MM.1S (cell line): ENCODE results near the gene SLC44A1.

Experiments
- CTCF ChIP-seq: fragments of 300-600 bp; sonication (generic); IDR thresholded peaks from 2 replicates; pipeline ENCODE4 v1.5.1; 2016; ENCODE audit warnings: antibody characterized with exemption, low read length, mixed read lengths
- EZH2 ChIP-seq: fragments of 300-600 bp; sonication (generic); optimal IDR thresholded peaks from 2 replicates; pipeline ENCODE3; 2017; ENCODE audit warnings: low read depth, mild to moderate bottlenecking, antibody characterized with exemption, low read length, mixed read lengths
- EZH2phosphoT487 ChIP-seq: fragments of 300-600 bp; sonication (generic); IDR thresholded peaks from 2 replicates; pipeline ENCODE4 v1.6.1; 2018; ENCODE audit warnings: antibody characterized with exemption, low read length

- TF ChIP-seq CTCF, result no peak
- no peak for TF ChIP-seq EZH2
- no peak for TF ChIP-seq EZH2phosphoT487
Measured at GRCh38 chr9:105479846-105480245, 235.4 kb downstream of the SLC44A1 start.
